ENCODE data around the gene HFE. TPM values are rescaled to one million over a fixed set of nuclear protein-coding genes. Genes with fewer than 3 reads are reported as not detected.

HFE gene
- total and polyA plus RNA-seq, 2 of the 13 experiments (the other 11 are each of a cell fraction or from before 2014, with no cell fraction given) = 3.7 to 6.3 TPM

DNA sequence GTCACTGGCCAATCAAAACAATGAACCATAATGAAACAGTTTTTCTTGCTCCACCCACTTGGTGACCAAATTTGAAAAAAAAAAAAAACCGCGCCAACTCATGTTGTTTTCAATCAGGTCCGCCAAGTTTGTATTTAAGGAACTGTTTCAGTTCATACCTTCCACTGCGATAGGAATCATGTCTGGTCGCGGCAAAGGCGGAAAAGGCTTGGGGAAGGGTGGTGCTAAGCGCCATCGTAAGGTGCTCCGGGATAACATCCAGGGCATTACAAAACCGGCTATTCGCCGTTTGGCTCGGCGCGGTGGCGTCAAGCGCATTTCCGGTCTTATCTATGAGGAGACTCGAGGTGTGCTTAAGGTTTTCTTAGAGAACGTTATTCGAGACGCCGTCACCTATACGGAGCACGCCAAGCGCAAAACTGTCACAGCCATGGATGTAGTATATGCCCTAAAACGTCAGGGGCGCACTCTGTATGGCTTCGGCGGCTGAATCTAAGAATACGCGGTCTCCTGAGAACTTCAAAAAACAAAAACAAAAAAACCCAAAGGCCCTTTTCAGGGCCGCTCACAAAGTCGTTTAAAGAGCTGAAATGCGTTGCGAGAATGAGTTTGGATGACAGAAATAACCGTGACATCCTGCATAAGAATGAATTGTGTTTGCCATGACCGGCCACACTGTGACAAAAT lies 16.7 kb downstream of the HFE start (continued):
- peak; percentile 92 for TF ChIP-seq PAX8 (CRISPR knock-in tag; IDR thresholded peaks at IDR 0.05; ENCODE audit: borderline replicate concordance)
- 0 out of 2 replicates have a peak, but pooled peaks have one; percentile 44 for TF ChIP-seq ZNF468 (CRISPR knock-in tag; IDR thresholded peaks at IDR 0.05)
- peak; percentile 69 for TF ChIP-seq ATF3 (CRISPR knock-in tag; IDR thresholded peaks at IDR 0.05)
- peak; percentile 91 for TF ChIP-seq SMAD3 (CRISPR knock-in tag; IDR thresholded peaks at IDR 0.05)
- TF ChIP-seq SRF (IDR thresholded peaks at IDR 0.05; ENCODE audit: low read depth, low read length) = peak; percentile 81
- TF ChIP-seq, protein P1, sequence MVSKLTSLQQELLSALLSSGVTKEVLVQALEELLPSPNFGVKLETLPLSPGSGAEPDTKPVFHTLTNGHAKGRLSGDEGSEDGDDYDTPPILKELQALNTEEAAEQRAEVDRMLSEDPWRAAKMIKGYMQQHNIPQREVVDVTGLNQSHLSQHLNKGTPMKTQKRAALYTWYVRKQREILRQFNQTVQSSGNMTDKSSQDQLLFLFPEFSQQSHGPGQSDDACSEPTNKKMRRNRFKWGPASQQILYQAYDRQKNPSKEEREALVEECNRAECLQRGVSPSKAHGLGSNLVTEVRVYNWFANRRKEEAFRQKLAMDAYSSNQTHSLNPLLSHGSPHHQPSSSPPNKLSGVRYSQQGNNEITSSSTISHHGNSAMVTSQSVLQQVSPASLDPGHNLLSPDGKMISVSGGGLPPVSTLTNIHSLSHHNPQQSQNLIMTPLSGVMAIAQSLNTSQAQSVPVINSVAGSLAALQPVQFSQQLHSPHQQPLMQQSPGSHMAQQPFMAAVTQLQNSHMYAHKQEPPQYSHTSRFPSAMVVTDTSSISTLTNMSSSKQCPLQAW (CRISPR knock-in tag; IDR thresholded peaks at IDR 0.05) = peak; percentile 94
- TF ChIP-seq KAT7 (CRISPR knock-in tag; IDR thresholded peaks at IDR 0.05; ENCODE audit: borderline replicate concordance) = no peak
- peak; percentile 59; the same call in 1 of the 2 replicates for TF ChIP-seq DPF2 (CRISPR knock-in tag; IDR thresholded peaks at IDR 0.05; ENCODE audit: borderline replicate concordance, low read depth)
- peak; percentile 88; the same call in 1 of the 2 replicates for TF ChIP-seq GZF1 (CRISPR knock-in tag; IDR thresholded peaks at IDR 0.05)
- peak; percentile 79; the same call in 1 of the 3 replicates for TF ChIP-seq MXI1 (IDR thresholded peaks at IDR 0.05; ENCODE audit: borderline replicate concordance, low read depth, low read length)
- TF ChIP-seq TBX3 (IDR thresholded peaks at IDR 0.05; ENCODE audit: borderline replicate concordance) = peak; percentile 34; the same call in 1 of the 2 replicates
- TF ChIP-seq FOXA1 (IDR thresholded peaks at IDR 0.05) = no peak
- TF ChIP-seq FOXA1 (CRISPR knock-in tag; IDR thresholded peaks at IDR 0.05) = peak; percentile 50; the same call in 1 of the 2 replicates
- peak; percentile 89 for TF ChIP-seq KDM4B (CRISPR knock-in tag; IDR thresholded peaks at IDR 0.05)
- peak; percentile 94 for TF ChIP-seq KDM1A (CRISPR knock-in tag; IDR thresholded peaks at IDR 0.05)
- TF ChIP-seq ZNF687 (CRISPR knock-in tag; IDR thresholded peaks at IDR 0.05) = peak; percentile 65
- peak; percentile 97 for TF ChIP-seq TFDP2 (CRISPR knock-in tag; IDR thresholded peaks at IDR 0.05)
- TF ChIP-seq ZNF329 (CRISPR knock-in tag; IDR thresholded peaks at IDR 0.05; ENCODE audit: low read depth) = peak; percentile 81
- peak; percentile 69; the same call in 1 of the 2 replicates for TF ChIP-seq KMT2A (CRISPR knock-in tag; IDR thresholded peaks at IDR 0.05)
- TF ChIP-seq ISX (CRISPR knock-in tag; conservative IDR thresholded peaks at IDR 0.05) = peak; percentile 85; the same call in 1 of the 2 replicates
- peak; percentile 31; the same call in 1 of the 2 replicates for TF ChIP-seq ZNF709 (CRISPR knock-in tag; IDR thresholded peaks at IDR 0.05)
- TF ChIP-seq ZNF431 (CRISPR knock-in tag; IDR thresholded peaks at IDR 0.05; ENCODE audit: borderline replicate concordance, low read depth) = peak; percentile 87; the same call in 1 of the 2 replicates
- TF ChIP-seq ZIK1 (CRISPR knock-in tag; IDR thresholded peaks at IDR 0.05; ENCODE audit: borderline replicate concordance, low read depth) = peak; percentile 82; the same call in 1 of the 2 replicates
- peak; percentile 80 for TF ChIP-seq IRX3 (CRISPR knock-in tag; IDR thresholded peaks at IDR 0.05; ENCODE audit: borderline replicate concordance, low read depth)
